ENCODE results near the gene MTHFD1L.

The MTHFD1L gene

DNA sequence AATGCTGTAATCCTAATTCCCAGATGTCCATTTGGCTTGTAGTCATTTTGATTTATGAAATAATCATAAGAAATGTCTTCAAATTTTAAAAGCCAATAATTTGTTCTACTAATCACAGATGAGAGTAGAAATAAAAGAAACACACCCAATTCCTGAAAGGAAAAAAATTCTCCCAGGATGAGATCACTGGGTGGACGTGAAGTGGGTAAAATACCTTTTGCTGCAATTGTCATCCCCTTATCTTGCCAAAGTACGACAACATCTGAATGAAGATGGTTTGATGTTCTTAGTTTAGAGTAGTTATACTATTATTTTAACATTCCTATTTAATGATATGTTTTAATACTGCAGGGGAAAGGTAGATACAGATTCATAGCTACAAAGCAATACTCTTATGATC is 33.7 kb downstream of the MTHFD1L start:
- no peak for DNase-seq

DNA sequence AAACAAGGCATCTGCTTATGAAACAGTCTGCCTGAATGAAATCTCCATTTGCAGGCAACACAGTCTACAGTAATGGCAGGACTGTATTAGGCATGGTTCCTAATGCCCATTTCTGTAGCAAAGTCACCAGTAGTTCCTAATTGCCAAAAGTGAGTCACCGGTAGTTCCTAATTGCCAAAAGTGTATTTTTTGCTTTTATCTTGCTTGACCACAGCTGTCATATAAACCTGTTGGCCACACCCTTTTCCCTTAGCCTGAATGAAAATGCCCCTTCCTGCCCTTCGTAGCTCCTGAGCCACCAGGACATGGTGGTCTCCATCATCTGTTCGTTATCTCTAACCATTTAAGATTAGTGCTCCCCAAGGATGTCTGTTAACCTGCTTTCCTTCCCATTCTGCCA is 34.5 kb downstream of the MTHFD1L start:
- DNase-seq: no peak

DNA sequence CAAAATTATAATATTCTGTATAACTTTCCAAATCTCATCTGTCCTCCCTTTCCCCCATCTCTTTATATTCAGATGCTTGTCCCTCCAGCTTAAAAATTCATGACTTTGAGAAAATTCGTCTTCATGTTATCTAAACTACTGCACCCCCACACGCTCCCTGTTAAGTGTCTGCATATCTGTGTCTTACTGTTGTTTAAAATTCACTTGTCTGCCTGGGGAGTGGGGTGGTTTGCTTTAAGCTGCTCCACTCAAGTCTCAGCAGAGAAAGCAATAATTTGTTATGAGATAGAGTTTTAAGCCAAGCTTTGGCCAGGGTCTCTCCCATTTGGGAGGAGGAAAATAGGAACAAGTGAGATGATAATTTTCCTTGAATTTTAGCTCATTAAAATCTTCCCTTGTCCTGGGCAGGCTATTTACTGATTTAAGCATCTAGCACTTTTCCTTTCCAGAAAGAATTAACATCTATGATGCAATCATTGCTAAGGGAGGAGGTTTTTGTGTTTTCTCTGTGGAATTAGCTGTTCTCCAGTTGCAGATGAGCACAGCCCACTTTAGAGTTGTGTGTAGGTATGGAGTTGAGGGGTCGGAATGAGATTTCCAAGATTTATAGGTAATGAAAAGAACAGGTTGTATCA is 36.8 kb downstream of the MTHFD1L start:
- no peak for DNase-seq

DNA sequence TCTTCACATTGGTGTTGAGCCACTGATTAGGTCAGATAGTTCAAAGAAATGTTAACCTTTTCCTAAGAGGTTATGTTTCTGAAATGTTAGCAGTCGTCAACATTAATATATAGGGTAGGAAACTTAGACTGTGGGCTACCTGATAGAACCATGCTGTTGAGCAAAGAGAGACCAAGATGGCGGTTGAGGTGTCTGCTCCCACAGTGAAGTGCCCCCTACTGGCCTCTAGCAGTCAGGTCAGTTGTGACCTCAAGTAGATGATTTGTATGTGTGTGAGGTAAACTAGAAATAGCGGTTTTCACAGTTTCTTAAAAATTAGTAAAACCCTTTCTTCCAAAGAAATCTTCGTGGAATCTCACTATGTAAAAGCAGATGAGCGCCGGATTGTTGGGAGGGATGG is 40.3 kb downstream of the MTHFD1L start:
- DNase-seq: no peak

- DNase-seq: no peak
These were observed 41.3 kb downstream of the MTHFD1L start for GRCh38 chr6:150906641-150907326.

- DNase-seq: no peak
These were observed 41.9 kb downstream of the MTHFD1L start for GRCh38 chr6:150907383-150907782.

GRCh38 chr6:150908901-150909300 is 43.4 kb downstream of the MTHFD1L start:
- DNase-seq: no peak

GRCh38 chr6:150910561-150910960 is 45.1 kb downstream of the MTHFD1L start:
- no peak for DNase-seq

GRCh38 chr6:150914372-150914771 is 48.9 kb downstream of the MTHFD1L start:
- DNase-seq: no peak

GRCh38 chr6:150915131-150915879 is 49.8 kb downstream of the MTHFD1L start:
- no peak for DNase-seq

DNA sequence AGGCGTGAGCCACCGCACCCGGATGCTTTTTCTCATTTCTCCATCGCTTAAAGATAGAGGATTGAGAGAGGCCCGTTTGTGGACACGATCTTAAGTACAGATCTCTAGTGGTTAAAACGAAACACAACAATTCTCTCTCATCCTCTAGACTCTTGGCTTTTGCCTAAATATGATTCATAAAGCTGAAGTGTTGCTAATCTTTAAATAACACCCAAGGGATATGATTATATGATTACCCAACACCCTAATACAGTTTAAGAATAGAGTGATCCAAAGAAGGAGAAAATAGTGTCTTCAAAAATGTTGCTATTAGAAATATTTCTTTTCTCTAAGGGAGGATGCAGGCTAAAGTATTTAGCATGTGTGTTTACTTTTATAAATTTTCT is 50.4 kb downstream of the MTHFD1L start:
- no peak for DNase-seq

- DNase-seq: no peak
These were observed 54.4 kb downstream of the MTHFD1L start for GRCh38 chr6:150919938-150920337.

GRCh38 chr6:150922137-150922536 is 56.6 kb downstream of the MTHFD1L start:
- no peak for DNase-seq

- DNase-seq: no peak
These were observed 59.5 kb downstream of the MTHFD1L start for GRCh38 chr6:150924808-150925589.

- no peak for DNase-seq
These were observed 60.1 kb downstream of the MTHFD1L start for GRCh38 chr6:150925590-150925928.

DNA sequence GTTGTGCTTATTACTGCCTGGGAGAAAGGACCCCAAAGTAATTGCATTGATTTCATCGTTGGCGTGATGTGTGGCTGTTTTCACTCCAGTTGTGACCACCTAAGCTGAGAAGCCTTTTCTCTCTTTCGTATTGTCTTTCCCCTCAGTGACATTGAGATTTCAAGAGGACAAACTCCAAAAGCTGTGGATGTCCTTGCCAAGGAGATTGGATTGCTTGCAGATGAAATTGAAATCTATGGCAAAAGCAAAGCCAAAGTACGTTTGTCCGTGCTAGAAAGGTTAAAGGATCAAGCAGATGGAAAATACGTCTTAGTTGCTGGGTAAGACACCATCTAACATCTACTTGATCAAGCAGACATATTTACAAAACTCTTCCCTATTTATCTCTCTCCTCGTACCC is 60.5 kb downstream of the MTHFD1L start:
- DNase-seq: no peak

DNA sequence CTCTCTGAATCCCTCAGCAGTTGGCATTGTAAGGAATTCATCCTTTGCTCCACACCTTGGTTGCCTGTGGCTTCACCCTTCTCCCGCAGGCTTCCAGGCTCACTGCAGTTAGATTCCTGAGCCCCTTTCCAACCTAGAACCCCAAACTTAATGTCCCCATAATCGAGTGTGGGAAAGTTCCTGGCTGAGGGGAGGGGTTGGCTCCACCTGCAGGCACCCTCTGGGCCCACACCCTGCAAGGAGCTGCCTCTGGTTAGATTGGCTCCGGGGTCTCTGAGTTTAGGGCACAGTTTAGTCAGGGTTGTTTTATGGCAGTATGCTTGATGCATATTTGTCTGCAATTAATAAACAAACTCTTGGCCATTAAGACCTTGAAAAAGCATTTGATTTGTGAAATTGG is 63.4 kb downstream of the MTHFD1L start:
- no peak for DNase-seq

- no peak for DNase-seq
These were observed 63.9 kb downstream of the MTHFD1L start for GRCh38 chr6:150929416-150929815.

GRCh38 chr6:150930841-150931240 is 65.3 kb downstream of the MTHFD1L start:
- no peak for DNase-seq

- DNase-seq: no peak
These were observed 65.9 kb downstream of the MTHFD1L start for GRCh38 chr6:150931405-150931804.

DNA sequence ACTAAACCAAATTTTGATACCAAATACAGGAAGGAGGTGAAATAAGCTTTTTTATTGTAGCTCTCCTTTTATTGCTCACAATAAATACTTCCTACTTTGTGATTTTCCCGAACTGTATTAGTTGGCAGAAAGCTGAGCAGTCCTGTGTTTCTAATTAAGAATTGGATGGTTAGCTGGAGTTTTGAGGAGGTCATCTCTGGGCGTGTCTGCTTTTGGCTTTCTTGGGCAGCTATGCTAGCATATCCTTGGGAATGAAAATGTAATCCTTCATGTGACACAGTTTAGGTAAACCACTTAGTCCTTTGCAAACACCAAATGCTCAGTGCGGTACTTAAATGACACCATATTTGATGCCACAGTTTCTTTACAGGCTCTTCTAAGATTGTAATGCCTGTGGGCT is 67.5 kb downstream of the MTHFD1L start:
- no peak for DNase-seq

DNA sequence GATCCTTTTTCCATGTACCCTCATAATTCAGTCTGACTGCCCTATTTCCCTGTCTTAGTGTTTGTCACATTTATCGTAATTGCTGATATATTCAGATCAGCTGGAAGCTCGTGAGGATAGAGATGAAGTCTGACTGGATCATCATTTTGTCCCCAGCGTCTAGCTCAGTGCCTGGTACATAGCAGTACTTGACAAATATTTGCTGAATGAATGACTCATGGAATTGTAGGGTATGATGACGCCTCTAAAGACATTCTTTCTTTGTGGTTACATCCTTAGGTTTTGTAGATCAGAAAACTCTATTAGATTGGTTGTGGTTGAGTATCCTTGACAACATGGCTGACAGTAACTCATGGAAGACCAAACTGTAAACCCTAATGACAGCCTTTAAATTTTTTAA is 68.9 kb downstream of the MTHFD1L start:
- no peak for DNase-seq

GRCh38 chr6:150936021-150936555 is 70.6 kb downstream of the MTHFD1L start:
- DNase-seq: no peak
